ENCODE results near the gene SLC25A34. TPM values are rescaled to one million over a fixed set of nuclear protein-coding genes. Genes with fewer than 3 reads are reported as not detected.

The SLC25A34 gene
- total and polyA plus RNA-seq, 10 of the 15 experiments (the other 5 are each of a cell fraction or from before 2014, with no cell fraction given) = 0.02 to 1.6 (median 0.39) TPM

DNA sequence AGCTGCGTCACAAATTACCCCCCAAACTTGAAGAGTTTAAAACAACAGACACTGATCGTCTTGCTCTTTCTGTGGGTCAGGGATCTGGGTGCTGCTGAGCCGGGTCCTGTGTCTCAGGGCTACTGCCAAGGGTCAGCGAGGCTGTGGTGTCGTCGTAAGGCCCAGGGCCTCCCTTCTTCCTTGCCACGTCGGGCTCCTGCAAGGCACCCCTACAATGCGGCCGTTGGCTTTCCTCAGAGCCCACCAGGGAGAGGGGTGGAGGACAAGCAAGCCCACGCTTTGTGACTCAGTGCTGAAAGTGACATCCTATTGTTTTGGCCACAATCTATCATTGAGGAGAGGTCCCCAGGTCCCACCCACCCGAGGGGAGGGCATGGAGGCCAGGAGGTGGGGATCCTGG is 14.9 kb downstream of the SLC25A34 start:
- ChIA-PET POLR2A (no interaction called here), RAD21 (ENCODE audit: unreplicated experiment) (no interaction called here), SMC1A (ENCODE audit: uncharacterized antibody, unreplicated experiment) (no interaction called here), CTCF (no interaction called here)
- in situ Hi-C loops (cut with MboI) (no loop called here), intact Hi-C loops (cut with micrococcal nuclease; ENCODE audit: unreplicated experiment) (no loop called here)
- Histone ChIP-seq H3K36me3 (ENCODE audit: control insufficient read depth in 2 of 2, insufficient read depth in 2 of 2, low read length in 1 of 2) (no peaks in the 10 kb centered on the region), H3K79me2 (ENCODE audit: control insufficient read depth, insufficient read depth, low read length) (no peaks in the 10 kb centered on the region), H3K4me1 (ENCODE audit: control insufficient read depth, insufficient read depth, low read length) (0 out of 2 replicates have a peak, but pooled peaks cover 3% of the 10 kb centered on the region), H3K9me3 (replicated peaks; ENCODE audit: control insufficient read depth, insufficient read depth, low read length) (no peaks in the 10 kb centered on the region), H3K4me2 (ENCODE audit: control insufficient read depth, insufficient read depth) (no peak overlapping the region), H3K27me3 (replicated peaks in 1 of 2; ENCODE audit: control insufficient read depth in 2 of 2, insufficient read depth in 2 of 2, low read length in 1 of 2) (peaks cover 0 to 5% of the 10 kb centered on the region in 2 experiments; a peak in 2 of 4 replicates), H2AFZ (ENCODE audit: control insufficient read depth, low read depth, low read length) (no peak overlapping the region), H3K27ac (ENCODE audit: control insufficient read depth, insufficient read depth) (no peak overlapping the region), H3K9ac (ENCODE audit: control insufficient read depth, insufficient read depth, low read length) (no peak overlapping the region), H4K20me1 (ENCODE audit: control insufficient read depth, insufficient read depth) (no peaks in the 10 kb centered on the region), H3K4me3 (no peak overlapping the region)
- DNase-seq (ENCODE audit: low read depth, low spot score) = no peak
- FAIRE-seq = no peak
- TF ChIP-seq SUZ12 (IDR thresholded peaks at IDR 0.05; ENCODE audit: unreplicated experiment) (no peak), MYC (IDR thresholded peaks at IDR 0.05; ENCODE audit: insufficient read depth, insufficient read length, insufficient replicate concordance, low read length, severe bottlenecking) (no peak)
- TF ChIP-seq, protein P1, sequence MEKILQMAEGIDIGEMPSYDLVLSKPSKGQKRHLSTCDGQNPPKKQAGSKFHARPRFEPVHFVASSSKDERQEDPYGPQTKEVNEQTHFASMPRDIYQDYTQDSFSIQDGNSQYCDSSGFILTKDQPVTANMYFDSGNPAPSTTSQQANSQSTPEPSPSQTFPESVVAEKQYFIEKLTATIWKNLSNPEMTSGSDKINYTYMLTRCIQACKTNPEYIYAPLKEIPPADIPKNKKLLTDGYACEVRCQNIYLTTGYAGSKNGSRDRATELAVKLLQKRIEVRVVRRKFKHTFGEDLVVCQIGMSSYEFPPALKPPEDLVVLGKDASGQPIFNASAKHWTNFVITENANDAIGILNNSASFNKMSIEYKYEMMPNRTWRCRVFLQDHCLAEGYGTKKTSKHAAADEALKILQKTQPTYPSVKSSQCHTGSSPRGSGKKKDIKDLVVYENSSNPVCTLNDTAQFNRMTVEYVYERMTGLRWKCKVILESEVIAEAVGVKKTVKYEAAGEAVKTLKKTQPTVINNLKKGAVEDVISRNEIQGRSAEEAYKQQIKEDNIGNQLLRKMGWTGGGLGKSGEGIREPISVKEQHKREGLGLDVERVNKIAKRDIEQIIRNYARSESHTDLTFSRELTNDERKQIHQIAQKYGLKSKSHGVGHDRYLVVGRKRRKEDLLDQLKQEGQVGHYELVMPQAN (conservative IDR thresholded peaks at IDR 0.05) = no peak
- BruUV-seq (replicated peaks) = no TSS peak
- no peak for ATAC-seq
- 26% methylated on average over 11 of the region's 12 CpGs for WGBS (ENCODE audit: insufficient coverage, insufficient replicate concordance, low lambda C conversion rate, missing lambda C conversion rate)

DNA sequence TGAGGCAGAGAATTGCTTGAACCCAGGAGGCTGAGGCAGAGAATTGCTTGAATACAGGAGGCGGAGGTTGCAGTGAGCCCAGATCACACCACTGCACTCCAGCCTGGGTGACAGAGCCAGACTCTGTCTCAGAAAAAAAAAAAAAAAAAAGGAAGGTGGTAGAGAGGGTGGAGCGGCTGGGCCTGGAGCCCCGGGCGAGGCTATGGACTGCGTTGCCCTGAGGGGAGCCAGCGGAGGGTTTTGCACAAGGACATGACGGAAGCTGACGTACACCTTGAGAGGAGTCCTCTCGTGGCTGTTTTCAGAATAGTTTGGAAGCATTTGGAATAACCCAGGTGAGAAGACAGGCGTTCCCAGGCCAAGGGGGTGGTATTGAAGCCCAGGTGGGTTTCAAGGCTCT is 15.7 kb downstream of the SLC25A34 start:
- FAIRE-seq (no peak), ATAC-seq (no peak), DNase-seq (ENCODE audit: low read depth, low spot score) (no peak)
- in situ Hi-C loops (cut with MboI) = no loop called here
- H3K9me3 ChIP-seq (replicated peaks; ENCODE audit: control insufficient read depth, insufficient read depth, low read length) = no peaks in the 10 kb centered on the region
- peaks cover 3 to 7% of the 10 kb centered on the region in 2 experiments; a peak in 2 of 4 replicates for H3K27me3 ChIP-seq (replicated peaks in 1 of 2; ENCODE audit: control insufficient read depth in 2 of 2, insufficient read depth in 2 of 2, low read length in 1 of 2)
- no peak overlapping the region for H3K4me3 ChIP-seq
- POLR2A ChIA-PET = no interaction called here
- SMC1A ChIA-PET (ENCODE audit: uncharacterized antibody, unreplicated experiment) = no interaction called here
- no TSS peak for BruUV-seq (replicated peaks)
- no peak overlapping the region for H3K27ac ChIP-seq (ENCODE audit: control insufficient read depth, insufficient read depth)
- H3K79me2 ChIP-seq (ENCODE audit: control insufficient read depth, insufficient read depth, low read length) = no peaks in the 10 kb centered on the region
- intact Hi-C loops (cut with micrococcal nuclease; ENCODE audit: unreplicated experiment) = no loop called here
- no peaks in the 10 kb centered on the region for H3K4me1 ChIP-seq (ENCODE audit: control insufficient read depth, insufficient read depth, low read length)
- no peak overlapping the region for H2AFZ ChIP-seq (ENCODE audit: control insufficient read depth, low read depth, low read length)
- CTCF ChIA-PET = no interaction called here
- WGBS (ENCODE audit: insufficient coverage, insufficient replicate concordance, low lambda C conversion rate, missing lambda C conversion rate) = 40% methylated on average over 10 of the region's 10 CpGs
- H3K4me2 ChIP-seq (ENCODE audit: control insufficient read depth, insufficient read depth) = no peak overlapping the region
- H3K9ac ChIP-seq (ENCODE audit: control insufficient read depth, insufficient read depth, low read length) = no peak overlapping the region
- no peaks in the 10 kb centered on the region for H3K36me3 ChIP-seq (ENCODE audit: control insufficient read depth in 2 of 2, insufficient read depth in 2 of 2, low read length in 1 of 2)
- RAD21 ChIA-PET (ENCODE audit: unreplicated experiment) = no interaction called here
- no peaks in the 10 kb centered on the region for H4K20me1 ChIP-seq (ENCODE audit: control insufficient read depth, insufficient read depth)
- TF ChIP-seq ZNF207 (IDR thresholded peaks at IDR 0.05; ENCODE audit: borderline replicate concordance) (no peak), NFYB (IDR thresholded peaks at IDR 0.05; ENCODE audit: insufficient read depth, low read depth, low read length) (no peak), RAD51 (IDR thresholded peaks at IDR 0.05) (no peak), CEBPB (IDR thresholded peaks at IDR 0.05; ENCODE audit: borderline replicate concordance in 1 of 2, low read depth in 2 of 2, low read length in 2 of 2) (no peak), PAX8 (IDR thresholded peaks at IDR 0.05) (no peak), FOXK2 (IDR thresholded peaks at IDR 0.05) (no peak), IKZF2 (IDR thresholded peaks at IDR 0.05) (no peak)
- TF ChIP-seq, protein P2, sequence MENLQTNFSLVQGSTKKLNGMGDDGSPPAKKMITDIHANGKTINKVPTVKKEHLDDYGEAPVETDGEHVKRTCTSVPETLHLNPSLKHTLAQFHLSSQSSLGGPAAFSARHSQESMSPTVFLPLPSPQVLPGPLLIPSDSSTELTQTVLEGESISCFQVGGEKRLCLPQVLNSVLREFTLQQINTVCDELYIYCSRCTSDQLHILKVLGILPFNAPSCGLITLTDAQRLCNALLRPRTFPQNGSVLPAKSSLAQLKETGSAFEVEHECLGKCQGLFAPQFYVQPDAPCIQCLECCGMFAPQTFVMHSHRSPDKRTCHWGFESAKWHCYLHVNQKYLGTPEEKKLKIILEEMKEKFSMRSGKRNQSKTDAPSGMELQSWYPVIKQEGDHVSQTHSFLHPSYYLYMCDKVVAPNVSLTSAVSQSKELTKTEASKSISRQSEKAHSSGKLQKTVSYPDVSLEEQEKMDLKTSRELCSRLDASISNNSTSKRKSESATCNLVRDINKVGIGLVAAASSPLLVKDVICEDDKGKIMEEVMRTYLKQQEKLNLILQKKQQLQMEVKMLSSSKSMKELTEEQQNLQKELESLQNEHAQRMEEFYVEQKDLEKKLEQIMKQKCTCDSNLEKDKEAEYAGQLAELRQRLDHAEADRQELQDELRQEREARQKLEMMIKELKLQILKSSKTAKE (IDR thresholded peaks at IDR 0.05; ENCODE audit: low read depth, poor library complexity, severe bottlenecking) = no peak

Data from GM12878 (cell line).